GM23248 (cell line): Measurements from ENCODE around the gene RMI2. TPM values are rescaled to one million over a fixed set of nuclear protein-coding genes. Genes with fewer than 3 reads are reported as not detected.

Experiments used
- DNase-seq: peaks from one replicate; pipeline ENCODE4 v3.0.0-alpha.2; 2015
- H2AFZ ChIP-seq: fragments of 200-600 bp; sonication (generic); 2 replicates; pipeline ENCODE4 v1.6.1; 2016; ENCODE audit warnings: antibody characterized with exemption
- H3F3A ChIP-seq: fragments of 200-600 bp; sonication (generic); 2 replicates; pipeline ENCODE4 v1.6.1; 2016; ENCODE audit warnings: mild to moderate bottlenecking, antibody characterized with exemption, mixed run types; ENCODE audit not compliant: insufficient read depth
- H3K27ac ChIP-seq: fragments of 200-600 bp; sonication (generic); 2 replicates; pipeline ENCODE4 v1.5.1; 2016; ENCODE audit warnings: mild to moderate bottlenecking
- H3K27me3 ChIP-seq: fragments of 200-600 bp; sonication (generic); replicated peaks from 2 replicates; pipeline ENCODE4 v1.6.1; 2016; ENCODE audit warnings: mild to moderate bottlenecking; ENCODE audit not compliant: insufficient read depth
- H3K36me3 ChIP-seq: fragments of 200-600 bp; sonication (generic); 2 replicates; pipeline ENCODE4 v1.6.1; 2016; ENCODE audit warnings: low read depth, mild to moderate bottlenecking
- H3K4me1 ChIP-seq: fragments of 200-600 bp; sonication (generic); 2 replicates; pipeline ENCODE4 v1.6.1; 2016; ENCODE audit warnings: mild to moderate bottlenecking; ENCODE audit not compliant: insufficient read depth
- H3K4me2 ChIP-seq: fragments of 200-600 bp; sonication (generic); one replicate; pipeline ENCODE4 v1.6.1; 2016; ENCODE audit warnings: mild to moderate bottlenecking; ENCODE audit not compliant: unreplicated experiment
- H3K4me3 ChIP-seq: fragments of 200-600 bp; sonication (generic); 2 replicates; pipeline ENCODE4 v1.5.1; 2016; ENCODE audit warnings: mild to moderate bottlenecking
- H3K79me2 ChIP-seq: fragments of 200-600 bp; sonication (generic); 2 replicates; pipeline ENCODE4 v1.6.1; 2016; ENCODE audit warnings: mild to moderate bottlenecking; ENCODE audit not compliant: insufficient read depth
- H3K9ac ChIP-seq: fragments of 200-600 bp; sonication (generic); 2 replicates; pipeline ENCODE4 v1.6.1; 2016; ENCODE audit warnings: mild to moderate bottlenecking
- H3K9me2 ChIP-seq: fragments of 200-600 bp; sonication (generic); 2 replicates; pipeline ENCODE4 v1.6.1; 2016; ENCODE audit warnings: mixed run types, mild to moderate bottlenecking, moderate library complexity; ENCODE audit not compliant: insufficient read depth
- H3K9me3 ChIP-seq: fragments of 200-600 bp; sonication (generic); one replicate; pipeline ENCODE4 v1.6.1; 2017; ENCODE audit warnings: low read depth
- H4K20me1 ChIP-seq: fragments of 200-600 bp; sonication (generic); 2 replicates; pipeline ENCODE4 v1.6.0; 2016; ENCODE audit not compliant: insufficient read depth
- EZH2 ChIP-seq: fragments of 200-600 bp; sonication (generic); IDR thresholded peaks from 2 replicates; pipeline ENCODE4 v1.6.1; 2018; ENCODE audit warnings: antibody characterized with exemption, mild to moderate bottlenecking; ENCODE audit not compliant: insufficient read depth, poor library complexity, severe bottlenecking
- EZH2phosphoT487 ChIP-seq: fragments of 200-600 bp; sonication (generic); IDR thresholded peaks from 2 replicates; pipeline ENCODE4 v1.6.1; 2018; ENCODE audit warnings: antibody characterized with exemption, moderate library complexity, mild to moderate bottlenecking, low read depth; ENCODE audit not compliant: insufficient read depth
- WGBS, 2 experiments: methylation state at CpG; one replicate each; pipeline ENCODE4 v1.1.6; 2015 to 2017; ENCODE audit warnings: low lambda C conversion rate in 2 of 2, low coverage in 1 of 2; ENCODE audit errors: missing lambda C conversion rate in 2 of 2; 5-methylcytosine and 5-hydroxymethylcytosine counted together
- in situ Hi-C: fragments of 300-500 bp; cut with MboI; formaldehyde crosslinking; loops from 2 replicates; pipeline ENCODE4 v1.15.0; 2020
- polyA plus RNA-seq: library from polyadenylated mRNA; unstranded; fragments of >200 nt; fragmentation: Nextera tagmentation; extraction: Ambion mirVana; gene quantifications from 2 replicates; pipeline ENCODE4 v1.2.1, GENCODE V29; 2016
- total RNA-seq: library from RNA; depleted of rRNA; stranded (reverse); fragments of >200 nt; shearing (Covaris generic); gene quantifications from 2 replicates; pipeline ENCODE4 v1.2.3, GENCODE V29; 2014

The RMI2 gene
- total and polyA plus RNA-seq, 2 experiments from 2014 or later: 8.5 to 11.9 TPM

DNA sequence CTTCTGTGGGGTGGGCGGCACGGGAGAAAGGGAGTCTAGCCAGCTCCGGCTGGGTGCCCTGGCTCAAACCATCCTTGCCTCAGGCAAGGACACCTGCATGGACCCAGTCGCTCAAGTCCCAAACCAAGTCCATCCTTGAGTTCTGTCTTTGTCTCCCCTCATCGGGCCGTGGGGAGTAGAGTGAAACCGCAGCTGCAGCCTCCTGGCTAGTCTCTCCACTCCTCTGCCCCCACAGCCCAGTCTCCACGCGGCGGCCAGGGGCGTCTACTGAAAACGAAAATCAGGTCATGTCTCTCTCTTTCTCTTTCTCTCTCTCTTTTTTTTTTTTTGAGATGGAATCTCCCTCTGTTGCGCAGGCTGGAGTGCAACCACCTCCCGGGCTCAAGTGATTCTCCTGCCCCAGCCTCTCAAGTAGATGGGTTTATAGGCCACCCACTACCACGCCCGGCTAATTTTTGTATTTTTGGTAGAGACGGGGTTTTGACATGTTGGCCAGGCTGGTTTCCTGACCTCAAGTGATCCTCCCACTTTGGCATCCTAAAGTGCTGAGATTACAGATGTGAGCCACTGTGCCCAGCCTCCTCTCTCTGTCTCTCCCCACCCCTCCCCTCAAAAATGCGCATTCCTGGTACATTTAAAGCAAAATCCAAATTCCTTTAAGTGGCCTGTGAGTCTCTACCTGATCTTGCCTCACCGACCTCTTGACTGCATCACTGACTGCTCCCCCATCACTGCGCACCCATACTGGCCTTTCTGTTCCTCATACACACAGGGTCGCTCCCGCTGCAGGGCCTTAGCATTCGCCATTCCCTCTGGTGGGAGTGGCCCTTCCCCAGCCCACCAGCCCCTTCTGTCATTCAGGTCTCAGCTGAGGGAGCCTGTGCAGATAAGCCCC lies 17.7 kb upstream of the RMI2 start:
- no peaks in the 10 kb centered on the region for H3K9me2 ChIP-seq
- H3K4me2 ChIP-seq: no peak overlapping the region
- in situ Hi-C loops: no loop called here
- H2AFZ ChIP-seq: no peak overlapping the region
- H3K4me1 ChIP-seq: peaks cover 17% of the 10 kb centered on the region
- H3K4me3 ChIP-seq: no peak overlapping the region
- H4K20me1 ChIP-seq: no peaks in the 10 kb centered on the region
- H3K9ac ChIP-seq: no peak overlapping the region
- H3F3A ChIP-seq: peaks cover 9% of the 10 kb centered on the region; the same call in 1 of the 2 replicates
- DNase-seq: no peak
- H3K36me3 ChIP-seq: no peaks in the 10 kb centered on the region
- no peaks in the 10 kb centered on the region for H3K27me3 ChIP-seq
- H3K79me2 ChIP-seq: no peaks in the 10 kb centered on the region
- TF ChIP-seq EZH2: no peak
- no peak for TF ChIP-seq EZH2phosphoT487
- 83 to 84% methylated on average over 23 of the region's 23 CpGs for WGBS, 2 experiments
- H3K9me3 ChIP-seq: no peaks in the 10 kb centered on the region
- no peak overlapping the region for H3K27ac ChIP-seq

DNA sequence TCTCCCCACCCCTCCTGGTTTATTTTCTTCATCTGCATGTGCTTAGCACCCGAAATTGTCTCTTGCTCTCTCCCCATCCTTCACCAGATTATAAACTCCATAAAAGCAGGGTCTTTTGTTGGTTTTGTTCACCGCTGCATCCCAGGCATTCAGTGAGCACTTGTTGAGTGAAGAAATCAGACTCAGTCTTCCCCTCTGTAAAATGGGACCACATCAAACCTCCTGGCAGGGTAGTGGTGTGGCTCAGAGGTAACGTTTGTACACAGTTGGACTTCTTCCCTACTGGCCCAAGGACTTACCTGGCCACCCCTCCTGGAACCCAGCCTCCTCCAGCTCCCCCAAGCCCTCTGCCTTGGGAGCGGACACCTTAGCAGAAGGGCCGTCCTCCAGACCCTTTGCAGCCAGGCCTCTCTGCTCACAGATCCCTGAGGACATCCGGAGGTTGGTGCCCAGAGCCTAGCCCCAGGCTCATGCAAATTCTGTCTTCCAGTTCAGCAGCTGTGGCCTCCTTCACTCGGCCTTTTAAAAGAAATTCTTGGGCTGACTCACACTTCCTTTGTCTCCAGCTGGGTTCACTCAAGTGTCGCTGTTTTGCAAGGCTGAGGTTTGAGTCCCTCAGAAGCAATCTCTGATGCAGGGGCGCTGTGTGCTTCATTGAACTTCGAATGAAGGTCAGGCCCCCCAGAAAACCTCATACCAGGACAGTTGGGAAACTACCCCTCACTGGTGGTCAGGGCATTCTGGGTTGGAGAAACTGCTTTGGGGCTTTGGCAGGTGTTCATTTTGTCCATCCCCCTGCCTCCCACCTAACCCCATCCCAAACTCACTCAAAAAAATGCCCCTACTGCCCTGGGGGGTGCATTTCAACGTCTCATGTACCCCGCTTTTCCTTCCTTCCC lies 16.8 kb upstream of the RMI2 start:
- Histone ChIP-seq H3K9me3 (no peaks in the 10 kb centered on the region), H3K27ac (peak overlapping the region; percentile 25), H3K4me2 (peak overlapping the region; percentile 76), H3K9ac (peak overlapping the region; percentile 31; the same call in 1 of the 2 replicates), H3K36me3 (no peaks in the 10 kb centered on the region), H3K79me2 (no peaks in the 10 kb centered on the region), H3K9me2 (no peaks in the 10 kb centered on the region), H2AFZ (no peak overlapping the region), H3K4me3 (peak overlapping the region; percentile 50), H3K4me1 (peaks cover 17% of the 10 kb centered on the region), H3F3A (peaks cover 9% of the 10 kb centered on the region; the same call in 1 of the 2 replicates), H3K27me3 (no peaks in the 10 kb centered on the region), H4K20me1 (no peaks in the 10 kb centered on the region)
- peak; percentile 96 for DNase-seq
- in situ Hi-C loops: no loop called here
- TF ChIP-seq EZH2: no peak
- no peak for TF ChIP-seq EZH2phosphoT487
- 12 to 14% methylated on average over 11 to 12 of the region's 12 CpGs for WGBS, 2 experiments

DNA sequence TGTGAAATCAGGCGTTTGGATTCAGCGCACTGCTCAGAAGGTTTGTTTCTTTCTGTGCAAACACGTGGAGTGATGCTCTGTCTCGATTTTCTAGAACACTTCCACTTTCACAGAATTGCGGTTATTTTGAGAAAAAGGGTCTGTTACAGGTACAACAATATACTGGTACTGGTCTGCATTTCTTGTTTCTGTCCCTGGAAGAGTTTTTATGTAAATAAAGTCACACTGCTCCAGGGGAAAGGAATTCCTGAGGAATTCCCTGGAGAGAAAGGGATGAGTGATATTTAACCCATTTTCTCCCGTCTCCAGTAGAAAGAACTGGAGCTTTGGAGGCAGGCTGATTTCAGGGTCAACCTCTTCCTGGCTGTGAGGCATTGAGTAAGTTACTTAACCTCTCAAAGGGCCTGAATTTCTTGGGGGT lies 16.2 kb upstream of the RMI2 start:
- peak; percentile 63 for DNase-seq
- Histone ChIP-seq H3K9ac (peak overlapping the region; percentile 31; the same call in 1 of the 2 replicates), H3K4me3 (peak overlapping the region; percentile 50), H3K9me2 (no peaks in the 10 kb centered on the region), H3K4me1 (peaks cover 17% of the 10 kb centered on the region), H4K20me1 (no peaks in the 10 kb centered on the region), H3K4me2 (peak overlapping the region; percentile 76), H3K27ac (peak overlapping the region; percentile 25), H3K27me3 (no peaks in the 10 kb centered on the region), H3K79me2 (no peaks in the 10 kb centered on the region), H2AFZ (no peak overlapping the region), H3K9me3 (no peaks in the 10 kb centered on the region), H3F3A (peaks cover 9% of the 10 kb centered on the region; the same call in 1 of the 2 replicates), H3K36me3 (no peaks in the 10 kb centered on the region)
- in situ Hi-C loops: no loop called here
- 2% methylated on average over 6 of the region's 6 CpGs for WGBS, 2 experiments
- no peak for TF ChIP-seq EZH2
- no peak for TF ChIP-seq EZH2phosphoT487

DNA sequence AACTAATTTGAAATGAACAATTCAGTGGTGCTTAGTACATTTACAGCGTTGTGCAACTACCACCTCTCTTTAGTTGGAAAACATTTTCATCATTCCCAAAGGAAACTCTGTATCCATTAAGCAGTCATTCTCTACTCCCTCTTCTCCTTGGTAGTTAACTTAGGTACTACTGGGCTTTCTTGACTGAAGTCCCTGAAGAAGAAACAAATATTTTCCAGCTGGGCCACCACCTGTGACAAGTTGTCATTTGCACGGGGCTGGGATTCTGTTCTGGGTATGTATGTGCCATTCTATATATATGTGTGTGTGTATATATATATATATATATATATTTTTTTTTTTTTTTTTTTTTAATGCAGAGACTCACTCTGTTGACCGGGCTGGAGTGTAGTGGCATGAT lies 15.4 kb upstream of the RMI2 start:
- Histone ChIP-seq H3K4me1 (peaks cover 17% of the 10 kb centered on the region), H3K79me2 (no peaks in the 10 kb centered on the region), H3K4me3 (no peak overlapping the region), H3F3A (peaks cover 9% of the 10 kb centered on the region; the same call in 1 of the 2 replicates), H3K4me2 (no peak overlapping the region), H3K9me3 (no peaks in the 10 kb centered on the region), H4K20me1 (no peaks in the 10 kb centered on the region), H3K9me2 (no peaks in the 10 kb centered on the region), H2AFZ (no peak overlapping the region), H3K9ac (no peak overlapping the region), H3K27me3 (no peaks in the 10 kb centered on the region), H3K27ac (no peak overlapping the region), H3K36me3 (no peaks in the 10 kb centered on the region)
- 45 to 63% methylated on average over 2 to 3 of the region's 3 CpGs for WGBS, 2 experiments
- no peak for DNase-seq
- in situ Hi-C loops: no loop called here
- TF ChIP-seq EZH2phosphoT487 (no peak), EZH2 (no peak)
